H1 (cell line): ENCODE measurements around the gene EGFLAM. TPM values are rescaled to one million over a fixed set of nuclear protein-coding genes. Genes with fewer than 3 reads are reported as not detected.

Experiments
- CTCF ChIA-PET: fragments of 300-600 bp; sonication (Branson Sonifier 250); formaldehyde crosslinking; loops from one replicate; lab custom pipeline; 2021; ENCODE audit not compliant: partially characterized antibody; lab: Charles Lee
- POLR2A ChIA-PET: fragments of 300-600 bp; sonication (Branson Sonifier 250); formaldehyde crosslinking; loops from one replicate; lab custom pipeline; 2021; ENCODE audit warnings: inconsistent platforms; ENCODE audit not compliant: partially characterized antibody; lab: Charles Lee
- DNase-seq, 2 experiments: peaks; one replicate each; pipeline versions ENCODE4 v3.0.0 to v3.0.0-alpha.2; 2010 to 2022; ENCODE audit warnings: low spot score in 2 of 2, low read depth in 1 of 2, mixed read lengths in 1 of 2
- FAIRE-seq: peaks from 2 replicates; lab custom pipeline; 2011; peaks lifted over from hg19 to GRCh38; lab: Jason Lieb, UNC
- H2AFZ ChIP-seq: 2 replicates; pipeline ENCODE4 v1.8.1; 2012; ENCODE audit warnings: low read length, inconsistent platforms
- H2AK5ac ChIP-seq: 2 replicates; pipeline ENCODE4 v1.6.1; 2013; ENCODE audit warnings: low read depth, low read length
- H2BK120ac ChIP-seq: replicated peaks from 2 replicates; pipeline ENCODE3; 2013; ENCODE audit warnings: low read depth, low read length, inconsistent platforms
- H2BK12ac ChIP-seq: 2 replicates; pipeline ENCODE4 v1.6.1; 2013; ENCODE audit warnings: low read depth, low read length
- H2BK15ac ChIP-seq: 2 replicates; pipeline ENCODE4 v1.6.1; 2013; ENCODE audit warnings: low read length
- H2BK20ac ChIP-seq: 2 replicates; pipeline ENCODE4 v1.6.1; 2013; ENCODE audit warnings: low read length
- H2BK5ac ChIP-seq: 2 replicates; pipeline ENCODE4 v1.6.1; 2013; ENCODE audit warnings: low read depth, low read length
- H3K14ac ChIP-seq: 2 replicates; pipeline ENCODE4 v1.6.1; 2013; ENCODE audit warnings: inconsistent platforms; ENCODE audit not compliant: insufficient read length
- H3K18ac ChIP-seq: 2 replicates; pipeline ENCODE4 v1.6.1; 2013; ENCODE audit warnings: low read length; ENCODE audit errors: extremely low read depth
- H3K23ac ChIP-seq: 2 replicates; pipeline ENCODE4 v1.6.1; 2013; ENCODE audit warnings: inconsistent platforms; ENCODE audit not compliant: insufficient read length
- H3K23me2 ChIP-seq: 2 replicates; pipeline ENCODE4 v1.6.1; 2013; ENCODE audit warnings: low read depth, low read length
- H3K27ac ChIP-seq: 2 replicates; pipeline ENCODE4 v1.6.1; 2011; ENCODE audit warnings: low read depth, low read length, inconsistent platforms
- H3K27me3 ChIP-seq, 4 experiments: replicated peaks in 1 of 4; 1 replicate in 1 of 4; 2 replicates in 3 of 4; pipeline versions ENCODE4 v1.6.1 to v1.8.1; 2011 to 2013; ENCODE audit warnings: low read length in 3 of 4, mild to moderate bottlenecking in 3 of 4, inconsistent platforms in 2 of 4, mixed read lengths in 2 of 4, moderate library complexity in 1 of 4; ENCODE audit not compliant: control insufficient read depth in 3 of 4, insufficient read depth in 3 of 4; ENCODE audit errors: extremely low read depth in 1 of 4
- H3K36me3 ChIP-seq, 4 experiments: 2 replicates each; pipeline versions ENCODE4 v1.6.1 to v1.8.1; 2011 to 2013; ENCODE audit warnings: mild to moderate bottlenecking in 4 of 4, low read length in 3 of 4, moderate library complexity in 2 of 4, control low read depth in 1 of 4, inconsistent platforms in 1 of 4; ENCODE audit not compliant: insufficient read depth in 4 of 4, control insufficient read depth in 2 of 4
- H3K4ac ChIP-seq: replicated peaks from 2 replicates; pipeline ENCODE3; 2013; ENCODE audit warnings: low read length, low read depth, mixed read lengths, inconsistent platforms; ENCODE audit not compliant: insufficient read length
- H3K4me1 ChIP-seq, 4 experiments: replicated peaks in 1 of 4; 1 replicate in 1 of 4; 2 replicates in 3 of 4; pipeline versions ENCODE4 v1.6.1 to v1.8.1; 2011 to 2013; ENCODE audit warnings: low read length in 3 of 4, inconsistent platforms in 2 of 4, mixed read lengths in 1 of 4; ENCODE audit not compliant: insufficient read depth in 4 of 4, control insufficient read depth in 3 of 4
- H3K4me2 ChIP-seq, 2 experiments: 2 replicates each; pipeline versions ENCODE4 v1.6.1 to v1.8.1; 2011 to 2013; ENCODE audit warnings: low read depth in 2 of 2, low read length in 2 of 2, control low read depth in 1 of 2, inconsistent platforms in 1 of 2, mild to moderate bottlenecking in 1 of 2; ENCODE audit not compliant: insufficient read depth in 1 of 2
- H3K4me3 ChIP-seq, 4 experiments: fragments of 200-600, 300-600 bp in 1 of 4; sonication (generic), shearing (Covaris generic), sonication (Bioruptor Twin) in 1 of 4; 2 replicates each; pipeline versions ENCODE4 v1.5.1 to v1.8.1; 2011 to 2016; ENCODE audit warnings: low read length in 4 of 4, low read depth in 3 of 4, control low read depth in 2 of 4, inconsistent platforms in 2 of 4, mild to moderate bottlenecking in 2 of 4, mixed read lengths in 1 of 4, moderate library complexity in 1 of 4; ENCODE audit not compliant: insufficient read depth in 2 of 4; ENCODE audit errors: extremely low read depth in 1 of 4
- H3K56ac ChIP-seq: replicated peaks from 2 replicates; pipeline ENCODE3; 2013; ENCODE audit warnings: low read depth, mild to moderate bottlenecking, mixed read lengths, low read length, inconsistent platforms; ENCODE audit not compliant: insufficient read length
- H3K79me1 ChIP-seq: 2 replicates; pipeline ENCODE4 v1.6.1; 2013; ENCODE audit warnings: low read depth, low read length, control low read depth
- H3K79me2 ChIP-seq, 2 experiments: 2 replicates each; pipeline versions ENCODE4 v1.6.1 to v1.8.1; 2012 to 2013; ENCODE audit warnings: low read length in 2 of 2, mild to moderate bottlenecking in 2 of 2, inconsistent platforms in 1 of 2; ENCODE audit not compliant: insufficient read depth in 2 of 2, control insufficient read depth in 1 of 2
- H3K9ac ChIP-seq, 4 experiments: replicated peaks in 1 of 4; 1 replicate in 1 of 4; 2 replicates in 3 of 4; pipeline versions ENCODE4 v1.6.1 to v1.8.1; 2011 to 2013; ENCODE audit warnings: low read depth in 3 of 4, low read length in 3 of 4, control low read depth in 2 of 4, mild to moderate bottlenecking in 2 of 4, moderate library complexity in 2 of 4, inconsistent platforms in 1 of 4; ENCODE audit errors: extremely low read depth in 1 of 4
- H3K9me3 ChIP-seq, 2 experiments: 2 replicates each; pipeline versions ENCODE4 v1.6.1 to v1.8.1; 2012 to 2013; ENCODE audit warnings: mild to moderate bottlenecking in 2 of 2, moderate library complexity in 2 of 2, control low read depth in 1 of 2, inconsistent platforms in 1 of 2, low read depth in 1 of 2, low read length in 1 of 2, mixed read lengths in 1 of 2; ENCODE audit not compliant: insufficient read depth in 2 of 2
- H4K20me1 ChIP-seq, 2 experiments: replicated peaks in 1 of 2; 2 replicates each; pipeline versions ENCODE3 to v1.8.1; 2011 to 2013; ENCODE audit warnings: inconsistent platforms in 2 of 2, low read length in 2 of 2, mild to moderate bottlenecking in 1 of 2; ENCODE audit not compliant: insufficient read depth in 2 of 2, control insufficient read depth in 1 of 2
- H4K5ac ChIP-seq: 2 replicates; pipeline ENCODE4 v1.6.1; 2013; ENCODE audit warnings: low read length, low read depth, mixed read lengths, inconsistent platforms; ENCODE audit not compliant: insufficient read length
- H4K8ac ChIP-seq: 2 replicates; pipeline ENCODE4 v1.8.0; 2013; ENCODE audit warnings: mild to moderate bottlenecking, moderate library complexity, low read length, inconsistent platforms; ENCODE audit not compliant: insufficient read depth; ENCODE audit errors: extremely low read depth
- H4K91ac ChIP-seq: replicated peaks from 2 replicates; pipeline ENCODE3; 2013; ENCODE audit warnings: low read length, mixed read lengths, inconsistent platforms; ENCODE audit not compliant: insufficient read length
- ASH2L ChIP-seq: fragments of 200-600, 300-600 bp; sonication (generic); IDR thresholded peaks from one replicate; pipeline ENCODE4 v1.7.1; 2017; ENCODE audit warnings: low read length
- CHD1 ChIP-seq: IDR thresholded peaks from 2 replicates; pipeline ENCODE4 v1.6.1; 2012; ENCODE audit warnings: low read depth, low read length, improper control_type of control experiment
- CHD2 ChIP-seq: IDR thresholded peaks from 2 replicates; pipeline ENCODE4 v1.6.1; 2012; ENCODE audit warnings: low read length, improper control_type of control experiment
- CREB1 ChIP-seq: IDR thresholded peaks from 2 replicates; pipeline ENCODE4 v1.6.1; 2012; ENCODE audit warnings: inconsistent platforms
- GABPA ChIP-seq: IDR thresholded peaks from 2 replicates; pipeline ENCODE4 v1.6.1; 2011; ENCODE audit warnings: mild to moderate bottlenecking, low read length, moderate library complexity, borderline replicate concordance; ENCODE audit not compliant: insufficient read depth
- JUN ChIP-seq: IDR thresholded peaks from 2 replicates; pipeline ENCODE4 v1.6.1; 2011; ENCODE audit warnings: low read depth, mild to moderate bottlenecking, improper control_type of control experiment, low read length
- KDM5A ChIP-seq: fragments of 200-600 bp; IDR thresholded peaks from 2 replicates; pipeline ENCODE4 v1.7.1; 2012; ENCODE audit warnings: mild to moderate bottlenecking, low read length, inconsistent platforms, mixed read lengths
- MAX ChIP-seq: IDR thresholded peaks from 2 replicates; pipeline ENCODE4 v1.6.1; 2012; ENCODE audit warnings: inconsistent platforms
- SP4 ChIP-seq: IDR thresholded peaks from 2 replicates; pipeline ENCODE4 v1.6.1; 2012; ENCODE audit warnings: low read length, inconsistent platforms
- WGBS, 2 experiments: shearing (Covaris generic) in 1 of 2; methylation state at CpG; one replicate each; pipeline versions ENCODE4 v1.1.6 to v1.1.7; 2013 to 2015; ENCODE audit warnings: low lambda C conversion rate in 2 of 2, mixed read lengths in 2 of 2, inconsistent platforms in 1 of 2, low coverage in 1 of 2, missing lambda C conversion rate in 1 of 2; ENCODE audit not compliant: insufficient replicate concordance in 2 of 2, insufficient coverage in 1 of 2, insufficient read length in 1 of 2; ENCODE audit errors: extremely low coverage in 1 of 2, missing lambda C conversion rate in 1 of 2; 5-methylcytosine and 5-hydroxymethylcytosine counted together
- polyA plus RNA-seq, 7 experiments: library from polyadenylated mRNA; depleted of rRNA in 3 of 7; stranded (reverse) in 5 of 7; unstranded in 2 of 7; fragments of >200 nt in 5 of 7; fragments of 200-250 nt in 2 of 7; gene quantifications; 1 replicate in 5 of 7; 2 replicates in 1 of 7; 4 replicates in 1 of 7; pipeline versions ENCODE4 v1.2.1 to v1.2.3, GENCODE V29; 2011 to 2013; ENCODE audit warnings: missing spikeins in 2 of 7, mixed read lengths in 2 of 7
- total RNA-seq: library from RNA; stranded (reverse); fragmentation: NEBNext Ultra II Directional; extraction: Animal tissue kit (Norgen Biotek cat#: 25700); gene quantifications from 2 replicates; pipeline ENCODE4 v1.2.1, GENCODE V29; 2021

EGFLAM gene
- total and polyA plus RNA-seq, 2 of the 8 experiments (the other 6 are each of a cell fraction or from before 2014, with no cell fraction given) = 0.20 to 0.24 TPM

GRCh38 chr5:38378579-38378978 is 120.2 kb downstream of the EGFLAM start:
- Histone ChIP-seq H3K4me3 (no peak overlapping the region), H4K5ac (no peak overlapping the region), H2AK5ac (no peak overlapping the region), H3K36me3 (no peaks in the 10 kb centered on the region), H3K14ac (no peak overlapping the region), H4K8ac (no peak overlapping the region), H3K56ac (no peak overlapping the region), H3K4me2 (no peak overlapping the region), H2BK5ac (no peak overlapping the region), H2BK120ac (no peak overlapping the region), H3K9me3 (no peaks in the 10 kb centered on the region), H3K4ac (no peak overlapping the region), H3K27ac (no peak overlapping the region), H3K79me1 (no peaks in the 10 kb centered on the region), H3K27me3 (peaks cover 0 to 3% (median 0%) of the 10 kb centered on the region in 4 experiments; a peak in 1 of 7 replicates), H4K91ac (no peak overlapping the region), H3K4me1 (peaks cover 0 to 17% (median 7%) of the 10 kb centered on the region in 4 experiments; a peak in 3 of 7 replicates), H3K23me2 (no peaks in the 10 kb centered on the region), H4K20me1 (no peaks in the 10 kb centered on the region), H3K18ac (no peak overlapping the region), H2BK12ac (no peak overlapping the region), H3K79me2 (no peaks in the 10 kb centered on the region), H3K9ac (no peak overlapping the region), H2AFZ (no peak overlapping the region), H2BK20ac (no peak overlapping the region), H2BK15ac (no peak overlapping the region), H3K23ac (no peak overlapping the region)
- ChIA-PET CTCF (interaction anchor here (0.6 to 2.1 kb wide), 4 partner anchors 13 to 113 kb away, joined by 3 to 5 read pairs (median 4); no protein-coding TSS in a partner anchor), POLR2A (no interaction called here)
- WGBS, 2 experiments = 85% methylated on average over 1 of the region's 1 CpG; no CpG with 5 or more reads in 1 of the 2 experiments
- no peak for TF ChIP-seq SP4
- no peak for TF ChIP-seq ASH2L
- TF ChIP-seq KDM5A = no peak
- no peak for TF ChIP-seq MAX
- TF ChIP-seq CHD2 = no peak
- no peak for TF ChIP-seq CREB1
- no peak for TF ChIP-seq GABPA
- no peak for TF ChIP-seq JUN
- TF ChIP-seq CHD1 = no peak
- FAIRE-seq (no peak), DNase-seq (no peak)
